Measurements from ENCODE around the gene CNTRL. TPM values are rescaled to one million over a fixed set of nuclear protein-coding genes. Genes with fewer than 3 reads are reported as not detected.
A peak's percentile ranks its signal among the peaks of the same experiment; 100 is the strongest.

Gene CNTRL
- total and polyA plus RNA-seq, 2 donors (not counting 1 experiment from before 2014, with no cell fraction given) = 40.0 to 146 TPM

- Mint-ChIP-seq H3K4me3 (no peak overlapping the region), H3K4me1 (peaks cover 62% of the 10 kb centered on the region), H3K27ac (no peak overlapping the region), H3K27me3 (no peaks in the 10 kb centered on the region), H3K9me3 (ENCODE audit: insufficient read depth) (no peaks in the 10 kb centered on the region)
- ChIA-PET POLR2A (interaction anchor here (0.5 kb wide), 1 partner anchor 323 kb away, joined by 3 read pairs; no protein-coding TSS in a partner anchor), CTCF (interaction anchor here (1.3 kb wide), 1 partner anchor 9 kb away, joined by 4 read pairs; no protein-coding TSS in a partner anchor)
- H3K4me1 ChIP-seq (ENCODE audit: control insufficient read depth in 2 of 2, insufficient read depth in 2 of 2, low read length in 2 of 2) = peaks cover 15 to 58% of the 10 kb centered on the region in 2 donors
- intact Hi-C loops (cut with micrococcal nuclease) = no loop called here
- peaks cover 4 to 33% of the 10 kb centered on the region in 2 experiments for H3K36me3 ChIP-seq (replicated peaks in 1 of 2; ENCODE audit: control extremely low read depth in 1 of 2, control insufficient read depth in 1 of 2, extremely low read depth in 1 of 2, insufficient read depth in 2 of 2, low read length in 1 of 2)
- H3K27ac ChIP-seq (ENCODE audit: low read length in 2 of 2) = peak overlapping the region in 1 of 2 donors; percentile 75
- H3K4me3 ChIP-seq (ENCODE audit: control extremely low read depth in 1 of 5, extremely low read depth in 1 of 5, insufficient read depth in 1 of 5, low read depth in 2 of 5, low read length in 4 of 5) = no peak overlapping the region
- H3K79me2 ChIP-seq (ENCODE audit: control insufficient read depth, insufficient read depth, low read length) = peaks cover 98% of the 10 kb centered on the region
- peak overlapping the region; percentile 7 for H3K4me2 ChIP-seq (replicated peaks; ENCODE audit: low read depth, low read length, poor library complexity, severe bottlenecking)
- H3K9ac ChIP-seq (ENCODE audit: low read length) = no peak overlapping the region
- peaks cover 43% of the 10 kb centered on the region for H4K20me1 ChIP-seq (ENCODE audit: control insufficient read depth, insufficient read depth, low read length, poor library complexity, severe bottlenecking)
- TF ChIP-seq CTCF (IDR thresholded peaks at IDR 0.05) (no peak), EZH2 (IDR thresholded peaks at IDR 0.05; ENCODE audit: borderline replicate concordance, insufficient read depth, low read depth, low read length, poor library complexity, severe bottlenecking) (no peak)
- H3K9me3 ChIP-seq (ENCODE audit: control extremely low read depth in 1 of 3, control insufficient read depth in 2 of 3, insufficient read depth in 1 of 3, low read length in 2 of 3) = no peaks in the 10 kb centered on the region
- DNase-seq (no peak), ATAC-seq (ENCODE audit: low read depth) (no peak)
- WGBS (ENCODE audit: insufficient coverage) = 100% methylated on average over 1 of the region's 2 CpGs
- H3K27me3 ChIP-seq (replicated peaks in 1 of 4; ENCODE audit: control extremely low read depth in 1 of 4, control insufficient read depth in 3 of 4, insufficient read depth in 4 of 4, low read length in 3 of 4) = no peaks in the 10 kb centered on the region
- H2AFZ ChIP-seq (ENCODE audit: insufficient read depth, low read depth, low read length, poor library complexity, severe bottlenecking) = no peak overlapping the region
Observed at GRCh38 chr9:121191235-121191634, 116.5 kb downstream of the CNTRL start.

- no peak overlapping the region for H3K4me3 Mint-ChIP-seq
Observed at GRCh38 chr9:121192518-121192917, 117.8 kb downstream of the CNTRL start.

More at GRCh38 chr9:121192518-121192917, 117.8 kb downstream of the CNTRL start:
- Mint-ChIP-seq H3K9me3 (ENCODE audit: insufficient read depth) (no peaks in the 10 kb centered on the region), H3K4me1 (peaks cover 70% of the 10 kb centered on the region), H3K27me3 (no peaks in the 10 kb centered on the region), H3K27ac (no peak overlapping the region)
- Histone ChIP-seq H3K36me3 (replicated peaks in 1 of 2; ENCODE audit: control extremely low read depth in 1 of 2, control insufficient read depth in 1 of 2, extremely low read depth in 1 of 2, insufficient read depth in 2 of 2, low read length in 1 of 2) (peaks cover 4 to 29% of the 10 kb centered on the region in 2 experiments), H4K20me1 (ENCODE audit: control insufficient read depth, insufficient read depth, low read length, poor library complexity, severe bottlenecking) (peaks cover 54% of the 10 kb centered on the region), H3K79me2 (ENCODE audit: control insufficient read depth, insufficient read depth, low read length) (peaks cover 100% of the 10 kb centered on the region), H3K27ac (ENCODE audit: low read length in 2 of 2) (peak overlapping the region in 1 of 2 donors; percentile 75), H3K27me3 (replicated peaks in 1 of 4; ENCODE audit: control extremely low read depth in 1 of 4, control insufficient read depth in 3 of 4, insufficient read depth in 4 of 4, low read length in 3 of 4) (no peaks in the 10 kb centered on the region), H3K9me3 (ENCODE audit: control extremely low read depth in 1 of 3, control insufficient read depth in 2 of 3, insufficient read depth in 1 of 3, low read length in 2 of 3) (no peaks in the 10 kb centered on the region), H3K9ac (ENCODE audit: low read length) (no peak overlapping the region), H3K4me3 (ENCODE audit: control extremely low read depth in 1 of 5, extremely low read depth in 1 of 5, insufficient read depth in 1 of 5, low read depth in 2 of 5, low read length in 4 of 5) (no peak overlapping the region), H2AFZ (ENCODE audit: insufficient read depth, low read depth, low read length, poor library complexity, severe bottlenecking) (no peak overlapping the region), H3K4me1 (ENCODE audit: control insufficient read depth in 2 of 2, insufficient read depth in 2 of 2, low read length in 2 of 2) (peaks cover 22 to 68% of the 10 kb centered on the region in 2 donors), H3K4me2 (replicated peaks; ENCODE audit: low read depth, low read length, poor library complexity, severe bottlenecking) (peak overlapping the region; percentile 32)
- no CpG with 5 or more reads among the region's 1 CpG for WGBS (ENCODE audit: insufficient coverage)
- intact Hi-C loops (cut with micrococcal nuclease) = no loop called here
- ATAC-seq (ENCODE audit: low read depth) (no peak), DNase-seq (no peak)
- POLR2A ChIA-PET = no interaction called here
- TF ChIP-seq EZH2 (IDR thresholded peaks at IDR 0.05; ENCODE audit: borderline replicate concordance, insufficient read depth, low read depth, low read length, poor library complexity, severe bottlenecking) = no peak
- no peak for TF ChIP-seq CTCF (IDR thresholded peaks at IDR 0.05)
- CTCF ChIA-PET = interaction anchor here (3.9 kb wide), 1 partner anchor 20 kb away, joined by 11 read pairs; no protein-coding TSS in a partner anchor
